Glomerular visceral epithelial cell (primary cell): Measurements from ENCODE around the gene CYSRT1.

Experiments used
- DNase-seq: peaks from one replicate; pipeline ENCODE4 v3.0.0-alpha.2; 2016; ENCODE audit errors: extremely low spot score

The CYSRT1 gene

GRCh38 chr9:137190315-137190856 is 34.6 kb upstream of the CYSRT1 start:
- DNase-seq, result no peak

- no peak for DNase-seq
These were observed 33.7 kb upstream of the CYSRT1 start for GRCh38 chr9:137191245-137191644.

- DNase-seq, result no peak
These were observed 33.1 kb upstream of the CYSRT1 start for GRCh38 chr9:137191691-137192447.

DNA sequence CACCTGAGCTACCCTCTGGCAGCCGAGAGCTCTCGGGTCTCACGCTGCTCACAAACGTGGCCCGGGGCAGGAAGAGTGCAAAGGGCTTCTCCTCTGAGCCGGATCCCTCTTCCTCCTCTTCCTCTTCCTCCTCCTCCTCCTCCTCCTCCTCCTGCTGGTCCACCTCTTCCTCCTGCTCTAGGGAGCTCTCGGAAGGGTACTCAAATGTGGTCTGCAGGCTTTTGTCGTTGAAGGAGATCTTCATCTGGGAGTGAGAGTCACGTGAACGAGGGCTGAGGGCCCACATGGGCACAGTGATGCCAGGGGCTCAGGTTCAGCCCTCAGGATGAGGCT is 32.6 kb upstream of the CYSRT1 start:
- DNase-seq, result no peak

DNA sequence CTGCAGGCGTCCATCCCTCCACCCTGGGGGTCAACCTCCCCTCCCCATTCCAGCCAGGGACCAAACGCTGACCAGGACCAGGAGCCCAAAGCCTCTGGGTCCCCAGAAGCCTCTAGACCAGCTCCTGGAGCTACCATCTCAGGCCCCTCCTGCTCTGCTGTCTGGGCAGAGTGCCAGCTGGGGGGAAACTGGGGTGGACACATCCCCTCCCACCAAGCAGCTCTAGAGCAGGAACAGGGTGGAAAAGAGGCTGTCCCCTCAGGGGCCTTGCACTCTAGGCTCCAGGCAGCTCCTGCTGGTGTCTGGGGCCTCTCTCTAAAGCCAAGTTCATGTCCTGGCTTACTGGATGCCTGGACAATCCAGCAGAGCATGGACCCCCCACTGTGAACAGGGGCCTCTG is 32.1 kb upstream of the CYSRT1 start:
- no peak for DNase-seq

DNA sequence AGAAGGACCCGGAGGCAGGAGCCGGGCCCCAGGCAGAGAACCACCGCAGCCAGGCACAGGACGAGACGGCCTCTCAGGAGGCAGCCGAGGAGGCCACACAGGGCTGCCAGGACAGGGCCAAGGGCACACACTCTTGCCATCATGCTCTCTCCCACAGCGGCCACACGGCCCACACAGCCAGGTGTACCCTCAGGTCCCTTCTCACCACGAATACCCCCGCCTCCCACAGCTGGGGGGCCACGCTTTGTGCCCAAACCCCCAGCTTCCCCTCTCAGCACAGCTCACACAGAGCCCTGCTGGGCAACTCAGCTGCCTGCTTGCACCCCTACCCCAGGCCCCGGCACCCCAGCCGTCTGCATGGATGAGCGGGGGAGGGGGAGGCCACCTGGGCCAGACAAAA is 31.2 kb upstream of the CYSRT1 start:
- no peak for DNase-seq

DNA sequence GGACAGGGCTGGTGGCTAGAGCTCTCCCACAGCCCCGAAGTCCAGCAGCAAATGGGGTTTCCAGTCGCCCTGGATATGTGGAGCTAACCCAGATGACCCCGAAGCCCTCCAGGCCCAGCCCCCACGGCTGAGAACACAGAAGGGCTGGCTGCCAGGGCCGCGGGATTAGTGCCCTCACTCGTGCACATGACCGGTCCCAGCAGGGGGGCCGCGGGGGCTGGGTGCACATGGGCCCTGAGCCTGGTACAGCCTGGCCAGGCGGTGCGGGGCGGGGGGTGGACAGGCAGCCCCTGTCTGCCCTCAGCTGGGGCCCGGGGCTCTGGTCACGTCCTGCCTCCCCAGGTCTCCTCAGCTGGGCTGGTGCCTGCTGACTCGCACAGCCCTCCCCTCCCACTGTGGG is 30.6 kb upstream of the CYSRT1 start:
- peak; percentile 33 for DNase-seq

GRCh38 chr9:137194909-137195308 is 30.1 kb upstream of the CYSRT1 start:
- DNase-seq, result no peak

GRCh38 chr9:137195525-137196220 is 29.3 kb upstream of the CYSRT1 start:
- no peak for DNase-seq

DNA sequence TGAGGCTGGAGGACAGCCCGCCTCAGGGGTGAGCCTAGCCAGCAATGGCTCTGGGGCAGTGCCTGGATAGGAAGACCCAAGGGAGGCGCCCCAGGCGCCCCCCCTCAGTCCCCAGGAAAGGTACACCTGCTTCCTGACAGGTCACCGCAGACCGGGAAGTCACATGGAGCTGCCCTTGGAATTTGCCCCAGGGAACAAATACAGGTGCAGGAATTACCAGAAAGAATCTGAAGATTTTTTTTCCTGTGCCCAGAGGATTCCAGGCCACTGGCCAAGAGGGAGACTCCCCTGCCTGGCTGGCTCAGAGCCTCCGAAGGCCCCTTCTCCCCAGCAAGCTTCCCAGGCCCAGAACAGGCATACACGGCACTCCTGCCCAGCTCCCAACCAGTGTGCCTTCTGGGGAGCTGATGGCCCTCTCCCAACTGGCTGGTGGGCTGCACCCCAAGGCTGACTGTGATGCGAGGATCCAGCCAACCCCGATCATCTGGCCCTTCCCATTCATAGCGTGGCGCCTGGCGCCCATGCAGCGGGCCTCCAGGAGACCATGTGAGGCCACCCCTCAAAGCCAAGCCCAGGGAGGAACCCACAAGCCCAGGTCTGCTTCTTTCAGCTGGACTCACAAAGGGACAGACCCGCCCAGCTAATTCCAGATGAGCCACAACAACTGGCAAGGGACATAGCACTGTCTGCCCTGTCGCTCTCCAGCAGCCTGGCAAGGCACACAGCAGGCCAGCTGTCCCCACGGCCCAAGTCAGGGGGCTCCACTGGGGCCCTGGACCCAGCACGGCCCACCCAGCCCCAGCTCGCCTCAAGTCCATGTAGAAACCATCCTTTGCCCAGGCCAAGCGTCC is 26.7 kb upstream of the CYSRT1 start:
- DNase-seq, result no peak

GRCh38 chr9:137198902-137199283 is 26.1 kb upstream of the CYSRT1 start:
- DNase-seq, result no peak

DNA sequence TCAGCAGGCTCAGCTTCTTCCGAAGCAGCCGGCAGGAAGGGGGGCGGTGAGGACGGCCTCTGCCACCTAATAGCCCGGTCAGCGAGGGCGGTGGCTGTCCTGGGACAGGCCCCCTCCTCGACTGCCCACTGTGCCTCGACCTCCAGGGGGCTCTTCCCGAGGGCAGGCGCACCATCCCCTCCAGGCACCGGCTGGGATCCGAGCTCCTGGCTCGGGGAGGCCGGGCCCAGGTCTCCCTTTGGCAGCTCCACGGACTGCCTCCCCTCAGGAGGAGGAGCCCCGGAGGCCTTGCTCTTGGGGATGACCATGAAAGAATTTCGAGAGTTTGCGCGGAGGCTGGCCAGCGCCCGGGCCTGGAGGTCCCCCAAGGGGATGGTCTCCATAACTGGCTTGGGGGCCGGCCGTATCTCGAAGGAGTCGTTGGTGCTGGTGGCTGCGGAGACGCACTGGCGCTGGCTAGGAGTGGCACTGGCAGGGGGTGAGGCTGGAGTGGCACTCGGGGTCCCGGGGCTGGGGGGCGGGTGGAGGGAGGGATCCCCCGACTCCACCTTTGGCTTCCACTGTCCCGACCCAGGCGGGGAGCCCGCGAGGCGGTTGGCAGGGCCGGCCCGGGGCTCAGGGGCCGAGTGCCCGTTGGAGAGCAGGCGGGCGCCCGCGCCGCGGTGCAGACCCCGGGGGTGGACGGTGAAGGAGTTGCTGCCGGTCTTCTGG is 25.4 kb upstream of the CYSRT1 start:
- DNase-seq, result no peak

GRCh38 chr9:137200311-137201204 is 24.4 kb upstream of the CYSRT1 start, which contains the start of gene TPRN:
Gene TPRN, minus strand, starts transcription at chr9:137200741. Its CDS starts 30 bp downstream, at chr9:137200711.
- peak; percentile 99 for DNase-seq

DNA sequence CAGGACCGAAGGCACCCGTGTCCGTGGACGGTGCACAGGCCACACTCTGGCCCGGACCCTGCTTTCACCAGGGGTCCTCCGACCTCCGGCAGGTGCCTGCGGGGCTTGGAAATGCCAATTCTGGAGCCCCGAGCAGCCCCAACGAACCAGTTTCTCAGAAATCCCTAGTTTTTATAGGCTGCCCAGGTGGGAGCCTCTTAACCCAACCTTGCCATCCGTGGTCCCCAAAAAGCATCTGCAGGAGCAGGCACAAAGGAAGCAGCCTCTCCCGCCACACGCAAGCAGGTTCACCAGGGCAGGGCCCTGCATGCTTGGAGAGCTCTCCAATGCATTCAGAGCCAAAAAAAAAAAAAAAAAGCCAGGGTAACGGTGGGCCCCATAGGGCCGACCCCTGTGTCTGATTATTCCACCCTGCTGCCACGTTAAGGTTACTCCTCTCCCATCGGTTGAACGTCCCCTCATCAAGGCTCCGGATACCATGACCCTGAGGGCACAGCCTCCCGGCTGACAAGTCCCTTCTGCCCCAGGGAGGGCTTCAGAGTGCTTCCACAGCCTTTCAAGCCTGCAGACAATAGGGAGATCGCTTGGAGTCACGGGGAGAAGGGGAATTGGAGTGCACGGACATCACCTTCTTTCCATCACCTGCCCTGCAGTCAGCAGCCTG is 23.6 kb upstream of the CYSRT1 start:
- DNase-seq, result no peak

- no peak for DNase-seq
These were observed 22.0 kb upstream of the CYSRT1 start for GRCh38 chr9:137202966-137203365.

GRCh38 chr9:137204731-137205125 is 20.2 kb upstream of the CYSRT1 start:
- no peak for DNase-seq

GRCh38 chr9:137205126-137206069 is 19.6 kb upstream of the CYSRT1 start, which contains the start of the genes NDOR1 and TMEM203:
Gene NDOR1, plus strand, starts transcription at chr9:137205700. Its CDS starts 78 bp downstream, at chr9:137205778.
Gene TMEM203, minus strand, starts transcription at chr9:137205648. Its CDS starts 234 bp downstream, at chr9:137205414.
- DNase-seq, result peak; percentile 77

- no peak for DNase-seq
These were observed 18.4 kb upstream of the CYSRT1 start for GRCh38 chr9:137206602-137207001.

DNA sequence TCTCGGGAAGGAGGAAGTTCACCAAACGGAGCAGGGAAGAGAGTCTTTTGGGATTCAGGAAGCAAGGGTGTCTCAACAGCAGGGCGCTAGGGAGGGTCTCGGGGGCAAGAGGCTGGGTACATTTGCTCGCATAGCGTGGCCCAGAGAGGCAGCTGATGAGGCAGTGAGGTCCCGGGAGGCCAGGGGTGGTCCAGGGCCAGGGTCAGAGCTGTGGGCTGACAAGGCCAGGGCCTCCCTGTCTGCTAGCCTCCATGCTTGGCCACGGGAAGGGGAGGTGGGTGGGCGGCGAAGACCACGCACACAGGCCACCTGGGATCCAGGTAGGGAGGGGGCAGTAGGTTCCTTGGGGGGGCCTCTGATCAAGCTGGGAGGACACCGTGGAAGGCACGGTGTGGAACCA is 13.4 kb upstream of the CYSRT1 start:
- DNase-seq, result no peak
